A549 (cell line): Measurements from ENCODE around the gene CCDC77. TPM values are rescaled to one million over a fixed set of nuclear protein-coding genes. Genes with fewer than 3 reads are reported as not detected.

Experiments used
- ATAC-seq, 2 experiments: fragments of 200-7000 bp in 1 of 2; fragments of >200 bp in 1 of 2; cut with Nextera tagmentation in 1 of 2; cut with Tn5 transposase in 1 of 2; 3 replicates each; pipeline versions ENCODE4 v1.8.0 to v1.9.1; 2018 to 2020; ENCODE audit warnings: mild to moderate bottlenecking in 1 of 2, moderate library complexity in 1 of 2
- CTCF ChIA-PET: fragments of 300-600 bp; sonication (Branson Sonifier 250); formaldehyde crosslinking; extraction: SDS; loops from one replicate; lab custom pipeline; 2021; ENCODE audit warnings: antibody characterized with exemption, inconsistent platforms; lab: Yijun Ruan, JAX
- POLR2A ChIA-PET: fragments of 350-600 bp; formaldehyde crosslinking; extraction: SDS; loops from one replicate; lab custom pipeline; 2021; ENCODE audit warnings: antibody characterized with exemption, inconsistent platforms; lab: Yijun Ruan, JAX
- DNase-seq, 2 experiments: peaks; one replicate each; pipeline versions ENCODE4 v3.0.0 to v3.0.0-alpha.2; 2011 to 2016; ENCODE audit warnings: low read depth in 1 of 2, low spot score in 1 of 2
- FAIRE-seq: peaks from 2 replicates; lab custom pipeline; 2011; peaks lifted over from hg19 to GRCh38; lab: Jason Lieb, UNC
- H3K27ac ChIP-seq, 2 experiments: fragments of >200 bp; sonication (Bioruptor Twin); formaldehyde crosslinking; 3 replicates each; pipeline ENCODE4 v1.5.1; 2016 to 2017
- H3K4me1 ChIP-seq: fragments of >200 bp; sonication (Bioruptor Twin); formaldehyde crosslinking; 3 replicates; pipeline ENCODE4 v1.6.1; 2016
- H3K4me2 ChIP-seq: fragments of >200 bp; sonication (Bioruptor Twin); formaldehyde crosslinking; 3 replicates; pipeline ENCODE4 v1.6.1; 2016
- H3K4me3 ChIP-seq: fragments of >200 bp; sonication (Bioruptor Twin); formaldehyde crosslinking; 3 replicates; pipeline ENCODE4 v1.5.1; 2016
- H3K9me3 ChIP-seq: fragments of >200 bp; sonication (Bioruptor Twin); formaldehyde crosslinking; 3 replicates; pipeline ENCODE4 v1.6.1; 2016
- ATOH8 ChIP-seq: fragments of 250-450 bp; sonication (Bioruptor Pico); IDR thresholded peaks from 2 replicates; pipeline ENCODE4 v1.5.0; 2020; ENCODE audit warnings: low read depth, mild to moderate bottlenecking, moderate library complexity
- BHLHE40 ChIP-seq: IDR thresholded peaks from 2 replicates; pipeline ENCODE4 v1.6.1; 2012; ENCODE audit warnings: low read depth, low read length, inconsistent platforms
- CEBPB ChIP-seq, 2 experiments: fragments of >200 bp in 1 of 2; sonication (Bioruptor Twin) in 1 of 2; formaldehyde crosslinking in 1 of 2; IDR thresholded peaks; 2 replicates each; pipeline ENCODE4 v1.6.1; 2012 to 2016
- CTCF ChIP-seq: fragments of >200 bp; sonication (Bioruptor Twin); formaldehyde crosslinking; IDR thresholded peaks from 3 replicates; pipeline ENCODE4 v1.5.1; 2016
- EHF ChIP-seq: fragments of 250-450 bp; sonication (Bioruptor Pico); IDR thresholded peaks from 2 replicates; pipeline ENCODE4 v1.5.0; 2020; ENCODE audit warnings: mild to moderate bottlenecking
- HEYL ChIP-seq: fragments of 250-450 bp; sonication (Bioruptor Pico); IDR thresholded peaks from 2 replicates; pipeline ENCODE4 v1.8.0; 2021; ENCODE audit warnings: mild to moderate bottlenecking, moderate library complexity
- KDM1A ChIP-seq: fragments of 200-600 bp; sonication (generic); IDR thresholded peaks from 2 replicates; pipeline ENCODE4 v1.6.1; 2016; ENCODE audit warnings: low read depth, mild to moderate bottlenecking
- MAFK ChIP-seq: fragments of 450-650 bp; IDR thresholded peaks from 2 replicates; pipeline ENCODE4 v1.6.1; 2014; ENCODE audit not compliant: partially characterized antibody
- MAX ChIP-seq: IDR thresholded peaks from 2 replicates; pipeline ENCODE4 v1.6.1; 2012
- MAZ ChIP-seq: fragments of 150-350 bp; IDR thresholded peaks from 2 replicates; pipeline ENCODE4 v1.6.1; 2014; ENCODE audit warnings: antibody characterized with exemption, low read depth, low read length, borderline replicate concordance
- MYC ChIP-seq: IDR thresholded peaks from 2 replicates; pipeline ENCODE4 v1.6.1; 2012; ENCODE audit warnings: mild to moderate bottlenecking, inconsistent platforms, low read length, improper control_type of control experiment, borderline replicate concordance
- NFE2L2 ChIP-seq: fragments of 150-350 bp; conservative IDR thresholded peaks from 2 replicates; pipeline ENCODE4 v1.6.1; 2014; ENCODE audit warnings: low read length
- RAD21 ChIP-seq, 2 experiments: fragments of >200 bp in 1 of 2; sonication (Bioruptor Twin) in 1 of 2; formaldehyde crosslinking in 1 of 2; IDR thresholded peaks in 1 of 2; conservative IDR thresholded peaks in 1 of 2; 2 replicates in 1 of 2; 3 replicates in 1 of 2; pipeline ENCODE4 v1.6.1; 2012 to 2018; ENCODE audit warnings: inconsistent platforms in 1 of 2
- RCOR1 ChIP-seq: fragments of 150-350 bp; IDR thresholded peaks from 2 replicates; pipeline ENCODE4 v1.6.1; 2014; ENCODE audit warnings: antibody characterized with exemption, low read length, low read depth
- TP53 ChIP-seq: fragments of 250-450 bp; sonication (Bioruptor Pico); IDR thresholded peaks from 2 replicates; pipeline ENCODE4 v1.5.0; 2021; ENCODE audit warnings: mild to moderate bottlenecking, moderate library complexity
- ZSCAN20 ChIP-seq: fragments of 250-450 bp; sonication (Bioruptor Pico); IDR thresholded peaks from 2 replicates; pipeline ENCODE4 v1.8.0; 2022; ENCODE audit warnings: mild to moderate bottlenecking, moderate library complexity
- WGBS: methylation state at CpG from one replicate; pipeline ENCODE4 v1.1.6; 2017; ENCODE audit errors: missing lambda C conversion rate; 5-methylcytosine and 5-hydroxymethylcytosine counted together
- polyA plus RNA-seq, 4 experiments: library from polyadenylated mRNA; depleted of rRNA in 3 of 4; stranded (reverse); fragments of >200 nt; fragmentation: RNase III in 1 of 4; extraction: RNeasy Plus Mini Kit Qiagen cat#74134 plus additional on column Dnase treatment in 1 of 4; gene quantifications; 2 replicates in 3 of 4; 3 replicates in 1 of 4; pipeline ENCODE4 v1.2.3, GENCODE V29; 2011 to 2017
- TF ChIP-seq, protein P1 (sequence below): fragments of 450-650 bp; IDR thresholded peaks from 2 replicates; pipeline ENCODE4 v1.6.1; 2014; ENCODE audit warnings: antibody characterized with exemption
- TF ChIP-seq, protein P2 (sequence below): fragments of >200 bp; sonication (Bioruptor Twin); formaldehyde crosslinking; IDR thresholded peaks from 3 replicates; pipeline ENCODE4 v1.6.1; 2016
- TF ChIP-seq, protein P3 (sequence below): fragments of 150-350 bp; IDR thresholded peaks from 2 replicates; pipeline ENCODE4 v1.6.1; 2014; ENCODE audit warnings: low read depth, mild to moderate bottlenecking, low read length
- TF ChIP-seq, protein P4 (sequence below): fragments of 250-450 bp; sonication (Bioruptor Pico); IDR thresholded peaks from 2 replicates; pipeline ENCODE4 v1.5.0; 2021; ENCODE audit warnings: mild to moderate bottlenecking, moderate library complexity, borderline replicate concordance

Gene CCDC77
- polyA plus RNA-seq, 2 of the 4 experiments (the other 2 are of a cell fraction) = 15.4 to 23.1 TPM

DNA sequence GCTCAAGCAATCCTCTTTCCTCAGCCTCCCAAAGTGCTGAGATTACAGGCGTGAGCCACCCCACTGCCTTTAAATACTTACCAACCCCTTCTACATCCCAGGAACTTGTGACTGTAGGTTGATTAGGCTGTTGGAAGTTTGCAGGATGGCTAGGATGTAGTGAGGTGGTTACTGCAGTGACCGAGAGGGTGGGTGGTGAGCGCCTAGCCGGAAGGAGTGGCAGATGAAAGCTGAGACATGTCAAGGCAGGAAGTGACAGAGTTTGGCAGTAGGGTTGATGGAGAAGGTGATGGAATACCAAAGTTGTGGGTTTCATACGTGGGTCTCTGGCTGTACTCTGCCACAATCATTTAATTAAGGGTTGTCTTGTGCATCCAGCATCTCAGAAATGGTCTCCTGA lies 71.8 kb downstream of the CCDC77 start:
- H3K9me3 ChIP-seq = no peaks in the 10 kb centered on the region
- 64% methylated on average over 5 of the region's 5 CpGs for whole genome bisulfite sequencing
- FAIRE-seq (no peak), DNase-seq (no peak), ATAC-seq (no peak)
- H3K4me1 ChIP-seq = peaks cover 12% of the 10 kb centered on the region; the same call in 2 of the 3 replicates
- ChIA-PET POLR2A (no interaction called here), CTCF (interaction anchor here (1.1 to 1.7 kb wide), 2 partner anchors 20 to 31 kb away, joined by 5 read pairs; no protein-coding TSS in a partner anchor)
- H3K4me2 ChIP-seq = no peak overlapping the region
- no peak overlapping the region for H3K27ac ChIP-seq
- no peak overlapping the region for H3K4me3 ChIP-seq
- no peak for TF ChIP-seq MAZ
- TF ChIP-seq, protein P1, sequence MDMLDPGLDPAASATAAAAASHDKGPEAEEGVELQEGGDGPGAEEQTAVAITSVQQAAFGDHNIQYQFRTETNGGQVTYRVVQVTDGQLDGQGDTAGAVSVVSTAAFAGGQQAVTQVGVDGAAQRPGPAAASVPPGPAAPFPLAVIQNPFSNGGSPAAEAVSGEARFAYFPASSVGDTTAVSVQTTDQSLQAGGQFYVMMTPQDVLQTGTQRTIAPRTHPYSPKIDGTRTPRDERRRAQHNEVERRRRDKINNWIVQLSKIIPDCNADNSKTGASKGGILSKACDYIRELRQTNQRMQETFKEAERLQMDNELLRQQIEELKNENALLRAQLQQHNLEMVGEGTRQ = no peak
- no peak for TF ChIP-seq RCOR1
- no peak for TF ChIP-seq BHLHE40
- TF ChIP-seq RAD21 (conservative IDR thresholded peaks at IDR 0.05 in 1 of 2, IDR thresholded peaks at IDR 0.05 in 1 of 2) = no peak
- no peak for TF ChIP-seq TP53
- TF ChIP-seq, protein P2, sequence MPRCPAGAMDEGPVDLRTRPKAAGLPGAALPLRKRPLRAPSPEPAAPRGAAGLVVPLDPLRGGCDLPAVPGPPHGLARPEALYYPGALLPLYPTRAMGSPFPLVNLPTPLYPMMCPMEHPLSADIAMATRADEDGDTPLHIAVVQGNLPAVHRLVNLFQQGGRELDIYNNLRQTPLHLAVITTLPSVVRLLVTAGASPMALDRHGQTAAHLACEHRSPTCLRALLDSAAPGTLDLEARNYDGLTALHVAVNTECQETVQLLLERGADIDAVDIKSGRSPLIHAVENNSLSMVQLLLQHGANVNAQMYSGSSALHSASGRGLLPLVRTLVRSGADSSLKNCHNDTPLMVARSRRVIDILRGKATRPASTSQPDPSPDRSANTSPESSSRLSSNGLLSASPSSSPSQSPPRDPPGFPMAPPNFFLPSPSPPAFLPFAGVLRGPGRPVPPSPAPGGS = no peak
- no peak for TF ChIP-seq EHF
- no peak for TF ChIP-seq HEYL (CRISPR knock-in tag)
- TF ChIP-seq NFE2L2 = no peak
- TF ChIP-seq, protein P3, sequence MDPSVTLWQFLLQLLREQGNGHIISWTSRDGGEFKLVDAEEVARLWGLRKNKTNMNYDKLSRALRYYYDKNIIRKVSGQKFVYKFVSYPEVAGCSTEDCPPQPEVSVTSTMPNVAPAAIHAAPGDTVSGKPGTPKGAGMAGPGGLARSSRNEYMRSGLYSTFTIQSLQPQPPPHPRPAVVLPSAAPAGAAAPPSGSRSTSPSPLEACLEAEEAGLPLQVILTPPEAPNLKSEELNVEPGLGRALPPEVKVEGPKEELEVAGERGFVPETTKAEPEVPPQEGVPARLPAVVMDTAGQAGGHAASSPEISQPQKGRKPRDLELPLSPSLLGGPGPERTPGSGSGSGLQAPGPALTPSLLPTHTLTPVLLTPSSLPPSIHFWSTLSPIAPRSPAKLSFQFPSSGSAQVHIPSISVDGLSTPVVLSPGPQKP = no peak
- TF ChIP-seq, all 56 proteins: peak for 0

GRCh38 chr12:473863-474577 lies 72.6 kb downstream of the CCDC77 start:
- WGBS = 27% methylated on average over 9 of the region's 9 CpGs
- no peaks in the 10 kb centered on the region for H3K9me3 ChIP-seq
- POLR2A ChIA-PET = no interaction called here
- H3K4me3 ChIP-seq = no peak overlapping the region
- CTCF ChIA-PET = interaction anchor here (1.1 to 5.1 kb wide), 3 partner anchors 19 to 32 kb away, joined by 5 to 35 read pairs (median 5); no protein-coding TSS in a partner anchor
- ATAC-seq (peak in 1 of 2 experiments; percentile 17; a peak in 3 of 6 replicates), FAIRE-seq (no peak), DNase-seq (no peak)
- H3K27ac ChIP-seq = no peak overlapping the region
- no peak overlapping the region for H3K4me2 ChIP-seq
- H3K4me1 ChIP-seq = peaks cover 7% of the 10 kb centered on the region; the same call in 2 of the 3 replicates
- TF ChIP-seq NFE2L2 = no peak
- no peak for TF ChIP-seq CEBPB (IDR thresholded peaks at IDR 0.05)
- no peak for TF ChIP-seq ATOH8
- TF ChIP-seq MYC = no peak
- no peak for TF ChIP-seq KDM1A
- no peak for TF ChIP-seq MAFK
- TF ChIP-seq, protein P2 = no peak
- TF ChIP-seq, protein P4, sequence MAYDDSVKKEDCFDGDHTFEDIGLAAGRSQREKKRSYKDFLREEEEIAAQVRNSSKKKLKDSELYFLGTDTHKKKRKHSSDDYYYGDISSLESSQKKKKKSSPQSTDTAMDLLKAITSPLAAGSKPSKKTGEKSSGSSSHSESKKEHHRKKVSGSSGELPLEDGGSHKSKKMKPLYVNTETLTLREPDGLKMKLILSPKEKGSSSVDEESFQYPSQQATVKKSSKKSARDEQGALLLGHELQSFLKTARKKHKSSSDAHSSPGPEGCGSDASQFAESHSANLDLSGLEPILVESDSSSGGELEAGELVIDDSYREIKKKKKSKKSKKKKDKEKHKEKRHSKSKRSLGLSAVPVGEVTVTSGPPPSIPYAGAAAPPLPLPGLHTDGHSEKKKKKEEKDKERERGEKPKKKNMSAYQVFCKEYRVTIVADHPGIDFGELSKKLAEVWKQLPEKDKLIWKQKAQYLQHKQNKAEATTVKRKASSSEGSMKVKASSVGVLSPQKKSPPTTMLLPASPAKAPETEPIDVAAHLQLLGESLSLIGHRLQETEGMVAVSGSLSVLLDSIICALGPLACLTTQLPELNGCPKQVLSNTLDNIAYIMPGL = no peak
- TF ChIP-seq, protein P3 = no peak
- TF ChIP-seq HEYL (CRISPR knock-in tag) = no peak
- no peak for TF ChIP-seq ZSCAN20 (CRISPR knock-in tag)
- no peak for TF ChIP-seq RAD21 (conservative IDR thresholded peaks at IDR 0.05 in 1 of 2, IDR thresholded peaks at IDR 0.05 in 1 of 2)
- TF ChIP-seq CTCF = no peak
- no peak for TF ChIP-seq MAX
